IMR-90 (cell line): ENCODE results near the gene RELCH. TPM values are rescaled to one million over a fixed set of nuclear protein-coding genes. Genes with fewer than 3 reads are reported as not detected.

Source experiments
- ATAC-seq: fragments of 200-7000 bp; cut with Tn5 transposase; 2 replicates; pipeline ENCODE4 v1.9.1; 2020; ENCODE audit warnings: low read depth, mild to moderate bottlenecking, moderate library complexity
- BruUV-seq: library from RNA; stranded (reverse); fragments of 400-500 nt; replicated peaks from 2 replicates; lab custom pipeline; 2021; lab: Mats Ljungman, UMichigan
- CTCF ChIA-PET: fragments of 300-600 bp; formaldehyde crosslinking; extraction: SDS; loops from one replicate; lab custom pipeline; 2021; ENCODE audit warnings: antibody characterized with exemption; lab: Yijun Ruan, JAX
- POLR2A ChIA-PET: fragments of 300-600 bp; sonication (Branson Sonifier 250); formaldehyde crosslinking; loops from one replicate; lab custom pipeline; 2022; ENCODE audit warnings: antibody characterized with exemption; ENCODE audit not compliant: unreplicated experiment; lab: Charles Lee
- DNase-seq: peaks from one replicate; pipeline ENCODE4 v3.0.0; 2013
- H2AFZ ChIP-seq: replicated peaks from 2 replicates; pipeline ENCODE3; 2013; ENCODE audit warnings: low read length, mild to moderate bottlenecking; ENCODE audit not compliant: poor library complexity
- H2AK5ac ChIP-seq: 2 replicates; pipeline ENCODE4 v1.6.1; 2013; ENCODE audit warnings: low read depth, low read length, inconsistent platforms
- H2AK9ac ChIP-seq: replicated peaks from 2 replicates; pipeline ENCODE3; 2013; ENCODE audit warnings: mild to moderate bottlenecking, low read depth, low read length, moderate library complexity; ENCODE audit not compliant: poor library complexity
- H2BK120ac ChIP-seq: 2 replicates; pipeline ENCODE4 v1.6.1; 2013; ENCODE audit warnings: low read depth, low read length, inconsistent platforms
- H2BK15ac ChIP-seq: 3 replicates; pipeline ENCODE4 v1.6.1; 2013; ENCODE audit warnings: low read depth, low read length, inconsistent platforms
- H2BK20ac ChIP-seq: 2 replicates; pipeline ENCODE4 v1.6.1; 2013; ENCODE audit warnings: low read depth, mild to moderate bottlenecking, inconsistent platforms, low read length, moderate library complexity
- H2BK5ac ChIP-seq: 2 replicates; pipeline ENCODE4 v1.6.1; 2013; ENCODE audit warnings: mild to moderate bottlenecking, low read depth, low read length, inconsistent platforms; ENCODE audit not compliant: poor library complexity, severe bottlenecking
- H3K14ac ChIP-seq: replicated peaks from 2 replicates; pipeline ENCODE4 v1.6.1; 2013; ENCODE audit warnings: low read depth, low read length, inconsistent platforms
- H3K18ac ChIP-seq: 2 replicates; pipeline ENCODE4 v1.6.1; 2013; ENCODE audit warnings: low read depth, low read length, control low read depth
- H3K23ac ChIP-seq: 2 replicates; pipeline ENCODE4 v1.6.1; 2013; ENCODE audit warnings: low read depth, low read length, inconsistent platforms
- H3K27ac ChIP-seq: 2 replicates; pipeline ENCODE4 v1.5.1; 2013; ENCODE audit warnings: mild to moderate bottlenecking, control low read depth, low read length; ENCODE audit not compliant: insufficient read depth
- H3K27me3 ChIP-seq: 2 replicates; pipeline ENCODE4 v1.6.1; 2013; ENCODE audit warnings: low read length; ENCODE audit not compliant: control insufficient read depth, insufficient read depth
- H3K36me3 ChIP-seq: 2 replicates; pipeline ENCODE4 v1.6.1; 2013; ENCODE audit warnings: low read length, mixed read lengths; ENCODE audit not compliant: control insufficient read depth, insufficient read depth
- H3K4ac ChIP-seq: 2 replicates; pipeline ENCODE4 v1.6.1; 2013; ENCODE audit warnings: low read depth, low read length, inconsistent platforms
- H3K4me1 ChIP-seq: 2 replicates; pipeline ENCODE4 v1.6.1; 2013; ENCODE audit warnings: low read length, mixed read lengths; ENCODE audit not compliant: control insufficient read depth, insufficient read depth
- H3K4me2 ChIP-seq: 2 replicates; pipeline ENCODE4 v1.6.1; 2013; ENCODE audit warnings: low read depth, mild to moderate bottlenecking, control low read depth, low read length, moderate library complexity
- H3K4me3 ChIP-seq: 2 replicates; pipeline ENCODE4 v1.5.1; 2013; ENCODE audit warnings: low read depth, mild to moderate bottlenecking, control low read depth, low read length, moderate library complexity; ENCODE audit not compliant: insufficient read depth
- H3K56ac ChIP-seq: 2 replicates; pipeline ENCODE4 v1.6.1; 2013; ENCODE audit warnings: low read length, inconsistent platforms; ENCODE audit not compliant: insufficient read depth; ENCODE audit errors: extremely low read depth
- H3K79me1 ChIP-seq, 2 experiments: 2 replicates each; pipeline ENCODE4 v1.6.1; 2013; ENCODE audit warnings: low read length in 2 of 2, inconsistent platforms in 1 of 2, low read depth in 1 of 2
- H3K9ac ChIP-seq: 2 replicates; pipeline ENCODE4 v1.6.1; 2013; ENCODE audit warnings: low read depth, low read length, control low read depth
- H3K9me1 ChIP-seq: 2 replicates; pipeline ENCODE4 v1.6.1; 2013; ENCODE audit warnings: low read length, inconsistent platforms; ENCODE audit not compliant: insufficient read depth
- H3K9me3 ChIP-seq: 2 replicates; pipeline ENCODE4 v1.6.1; 2013; ENCODE audit warnings: low read length; ENCODE audit not compliant: control insufficient read depth, insufficient read depth
- H4K20me1 ChIP-seq: 2 replicates; pipeline ENCODE4 v1.6.1; 2013; ENCODE audit warnings: low read length, inconsistent platforms; ENCODE audit not compliant: insufficient read depth
- H4K5ac ChIP-seq: 2 replicates; pipeline ENCODE4 v1.6.1; 2013; ENCODE audit warnings: mild to moderate bottlenecking, low read depth, low read length, control low read depth
- H4K8ac ChIP-seq, 2 experiments: 2 replicates each; pipeline ENCODE4 v1.6.1; 2013; ENCODE audit warnings: low read depth in 2 of 2, low read length in 2 of 2, control low read depth in 1 of 2, inconsistent platforms in 1 of 2
- H4K91ac ChIP-seq: 2 replicates; pipeline ENCODE4 v1.6.1; 2013; ENCODE audit warnings: low read depth, low read length, inconsistent platforms; ENCODE audit not compliant: insufficient read depth
- BHLHE40 ChIP-seq: fragments of 150-350 bp; IDR thresholded peaks from 2 replicates; pipeline ENCODE4 v1.6.1; 2016; ENCODE audit warnings: mild to moderate bottlenecking, low read depth, low read length
- CEBPB ChIP-seq: IDR thresholded peaks from 2 replicates; pipeline ENCODE4 v1.6.1; 2012; ENCODE audit warnings: low read depth, low read length, improper control_type of control experiment
- CHD1 ChIP-seq: IDR thresholded peaks from 2 replicates; pipeline ENCODE4 v1.6.1; 2012; ENCODE audit warnings: low read depth, low read length, improper control_type of control experiment
- FOS ChIP-seq: fragments of 150-350 bp; IDR thresholded peaks from 2 replicates; pipeline ENCODE4 v1.6.1; 2016; ENCODE audit warnings: low read depth, low read length
- MAFK ChIP-seq: IDR thresholded peaks from 2 replicates; pipeline ENCODE4 v1.6.1; 2012; ENCODE audit warnings: low read depth, low read length, improper control_type of control experiment
- MAZ ChIP-seq: IDR thresholded peaks from 2 replicates; pipeline ENCODE4 v1.6.1; 2012; ENCODE audit warnings: low read depth, mild to moderate bottlenecking, low read length, improper control_type of control experiment, moderate library complexity, borderline replicate concordance
- MXI1 ChIP-seq: IDR thresholded peaks from 2 replicates; pipeline ENCODE4 v1.6.1; 2012; ENCODE audit warnings: low read depth, mild to moderate bottlenecking, low read length, moderate library complexity, borderline replicate concordance
- NFE2L2 ChIP-seq: fragments of 150-350 bp; IDR thresholded peaks from 2 replicates; pipeline ENCODE4 v1.6.1; 2016; ENCODE audit warnings: low read depth, mild to moderate bottlenecking, low read length
- POLR2A ChIP-seq: IDR thresholded peaks from 2 replicates; pipeline ENCODE4 v1.6.1; 2012; ENCODE audit warnings: mild to moderate bottlenecking, low read depth, low read length
- RAD21 ChIP-seq: IDR thresholded peaks from 2 replicates; pipeline ENCODE4 v1.6.1; 2012; ENCODE audit warnings: low read length, improper control_type of control experiment
- RCOR1 ChIP-seq: IDR thresholded peaks from 2 replicates; pipeline ENCODE4 v1.6.1; 2012; ENCODE audit warnings: mild to moderate bottlenecking, low read length, improper control_type of control experiment; ENCODE audit not compliant: insufficient replicate concordance
- RFX5 ChIP-seq: IDR thresholded peaks from 2 replicates; pipeline ENCODE4 v1.8.0; 2012; ENCODE audit warnings: low read depth, mild to moderate bottlenecking, low read length, moderate library complexity
- SMC3 ChIP-seq: fragments of 150-350 bp; IDR thresholded peaks from 2 replicates; pipeline ENCODE4 v1.6.1; 2016; ENCODE audit warnings: low read depth, mild to moderate bottlenecking, antibody characterized with exemption, low read length, moderate library complexity
- WGBS, 2 experiments: methylation state at CpG; one replicate each; pipeline versions ENCODE4 v1.1.5 to v1.1.7; 2013; ENCODE audit warnings: missing lambda C conversion rate in 2 of 2; ENCODE audit not compliant: insufficient read length in 1 of 2; ENCODE audit errors: extremely low coverage in 2 of 2; 5-methylcytosine and 5-hydroxymethylcytosine counted together
- dilution Hi-C: fragments of 300-500 bp; cut with HindIII; formaldehyde crosslinking; loops from one replicate; pipeline ENCODE4 v1.14.3; 2018; ENCODE audit warnings: low sequenced_read_pairs; ENCODE audit not compliant: unreplicated experiment
- in situ Hi-C: fragments of 300-500 bp; cut with MboI; formaldehyde crosslinking; loops from 3 replicates; pipeline ENCODE4 v1.14.3; 2019; ENCODE audit warnings: low sequenced_read_pairs, inconsistent platforms, mixed read lengths
- intact Hi-C: fragments of 100-400 bp; cut with micrococcal nuclease; formaldehyde crosslinking; loops from 2 replicates; pipeline ENCODE4 v1.10.0; 2022
- polyA plus RNA-seq, 3 experiments: library from polyadenylated mRNA; depleted of rRNA; stranded (reverse); fragments of >200 nt; gene quantifications; 2 replicates each; pipeline ENCODE4 v1.2.3, GENCODE V29; 2012; ENCODE audit warnings: low replicate concordance in 1 of 3
- total RNA-seq: library from RNA; depleted of rRNA; stranded (reverse); fragments of >200 nt; gene quantifications from 2 replicates; pipeline ENCODE4 v1.2.3, GENCODE V29; 2012
- TF ChIP-seq, protein P1 (sequence below): fragments of 150-350 bp; IDR thresholded peaks from 2 replicates; pipeline ENCODE4 v1.6.1; 2016; ENCODE audit warnings: low read depth, mild to moderate bottlenecking, low read length, moderate library complexity, borderline replicate concordance
- TF ChIP-seq, protein P2 (sequence below): conservative IDR thresholded peaks from 2 replicates; pipeline ENCODE4 v1.5.1; 2012; ENCODE audit warnings: mild to moderate bottlenecking, low read depth, low read length, improper control_type of control experiment
- TF ChIP-seq, protein P3 (sequence below): fragments of 150-350 bp; IDR thresholded peaks from 2 replicates; pipeline ENCODE4 v1.6.1; 2017; ENCODE audit warnings: mild to moderate bottlenecking, antibody characterized with exemption, low read length, low read depth

RELCH gene
- total and polyA plus RNA-seq, 2 of the 4 experiments (the other 2 are of a cell fraction): 14.4 to 52.5 TPM

DNA sequence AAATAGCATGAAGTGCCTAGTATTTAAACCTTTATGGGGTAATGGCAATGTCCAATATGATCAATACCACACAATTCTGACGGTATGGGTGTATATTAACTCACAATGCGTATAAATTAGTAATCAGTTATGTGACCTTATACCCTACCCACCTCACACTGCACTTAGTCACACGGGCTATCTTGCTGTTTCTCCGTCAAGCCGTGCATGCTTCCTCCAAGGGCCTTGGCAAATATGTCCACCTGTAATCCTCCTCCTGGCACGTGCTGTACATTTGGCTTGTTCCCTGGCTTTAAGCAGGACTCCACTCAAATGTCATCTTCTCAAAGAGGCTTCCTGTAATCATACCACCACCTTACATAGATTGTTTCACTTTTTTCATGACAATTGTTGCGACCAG, 150.3 kb downstream of the RELCH start:
- no peak overlapping the region for H4K91ac ChIP-seq
- DNase-seq (no peak), ATAC-seq (no peak)
- H3K4me3 ChIP-seq: no peak overlapping the region
- no peak overlapping the region for H3K4ac ChIP-seq
- TF ChIP-seq RAD21 (no peak), MAZ (no peak), MAFK (no peak), NFE2L2 (no peak), BHLHE40 (no peak), FOS (no peak), SMC3 (no peak), POLR2A (no peak), RCOR1 (no peak), MXI1 (no peak), RFX5 (no peak), CEBPB (no peak), CHD1 (no peak)
- TF ChIP-seq, protein P1, sequence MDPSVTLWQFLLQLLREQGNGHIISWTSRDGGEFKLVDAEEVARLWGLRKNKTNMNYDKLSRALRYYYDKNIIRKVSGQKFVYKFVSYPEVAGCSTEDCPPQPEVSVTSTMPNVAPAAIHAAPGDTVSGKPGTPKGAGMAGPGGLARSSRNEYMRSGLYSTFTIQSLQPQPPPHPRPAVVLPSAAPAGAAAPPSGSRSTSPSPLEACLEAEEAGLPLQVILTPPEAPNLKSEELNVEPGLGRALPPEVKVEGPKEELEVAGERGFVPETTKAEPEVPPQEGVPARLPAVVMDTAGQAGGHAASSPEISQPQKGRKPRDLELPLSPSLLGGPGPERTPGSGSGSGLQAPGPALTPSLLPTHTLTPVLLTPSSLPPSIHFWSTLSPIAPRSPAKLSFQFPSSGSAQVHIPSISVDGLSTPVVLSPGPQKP: no peak
- TF ChIP-seq, protein P2, sequence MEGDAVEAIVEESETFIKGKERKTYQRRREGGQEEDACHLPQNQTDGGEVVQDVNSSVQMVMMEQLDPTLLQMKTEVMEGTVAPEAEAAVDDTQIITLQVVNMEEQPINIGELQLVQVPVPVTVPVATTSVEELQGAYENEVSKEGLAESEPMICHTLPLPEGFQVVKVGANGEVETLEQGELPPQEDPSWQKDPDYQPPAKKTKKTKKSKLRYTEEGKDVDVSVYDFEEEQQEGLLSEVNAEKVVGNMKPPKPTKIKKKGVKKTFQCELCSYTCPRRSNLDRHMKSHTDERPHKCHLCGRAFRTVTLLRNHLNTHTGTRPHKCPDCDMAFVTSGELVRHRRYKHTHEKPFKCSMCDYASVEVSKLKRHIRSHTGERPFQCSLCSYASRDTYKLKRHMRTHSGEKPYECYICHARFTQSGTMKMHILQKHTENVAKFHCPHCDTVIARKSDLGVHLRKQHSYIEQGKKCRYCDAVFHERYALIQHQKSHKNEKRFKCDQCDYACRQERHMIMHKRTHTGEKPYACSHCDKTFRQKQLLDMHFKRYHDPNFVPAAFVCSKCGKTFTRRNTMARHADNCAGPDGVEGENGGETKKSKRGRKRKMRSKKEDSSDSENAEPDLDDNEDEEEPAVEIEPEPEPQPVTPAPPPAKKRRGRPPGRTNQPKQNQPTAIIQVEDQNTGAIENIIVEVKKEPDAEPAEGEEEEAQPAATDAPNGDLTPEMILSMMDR: no peak
- TF ChIP-seq, protein P3, sequence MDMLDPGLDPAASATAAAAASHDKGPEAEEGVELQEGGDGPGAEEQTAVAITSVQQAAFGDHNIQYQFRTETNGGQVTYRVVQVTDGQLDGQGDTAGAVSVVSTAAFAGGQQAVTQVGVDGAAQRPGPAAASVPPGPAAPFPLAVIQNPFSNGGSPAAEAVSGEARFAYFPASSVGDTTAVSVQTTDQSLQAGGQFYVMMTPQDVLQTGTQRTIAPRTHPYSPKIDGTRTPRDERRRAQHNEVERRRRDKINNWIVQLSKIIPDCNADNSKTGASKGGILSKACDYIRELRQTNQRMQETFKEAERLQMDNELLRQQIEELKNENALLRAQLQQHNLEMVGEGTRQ: no peak
- H2AK9ac ChIP-seq: no peak overlapping the region
- H3K56ac ChIP-seq: no peak overlapping the region
- H2AK5ac ChIP-seq: no peak overlapping the region
- H3K23ac ChIP-seq: no peak overlapping the region
- no peak overlapping the region for H2AFZ ChIP-seq
- H2BK20ac ChIP-seq: no peak overlapping the region
- no peak overlapping the region for H3K27ac ChIP-seq
- ChIA-PET POLR2A (no interaction called here), CTCF (no interaction called here)
- no peak overlapping the region for H3K9ac ChIP-seq
- no peaks in the 10 kb centered on the region for H3K9me3 ChIP-seq
- H3K79me1 ChIP-seq: no peaks in the 10 kb centered on the region
- H3K9me1 ChIP-seq: peaks cover 3% of the 10 kb centered on the region; the same call in 1 of the 2 replicates
- no peaks in the 10 kb centered on the region for H3K36me3 ChIP-seq
- dilution Hi-C loops: no loop called here
- H4K5ac ChIP-seq: no peak overlapping the region
- no peak overlapping the region for H2BK15ac ChIP-seq
- no peaks in the 10 kb centered on the region; the same call in 1 of the 2 replicates for H4K20me1 ChIP-seq
- intact Hi-C loops: no loop called here
- no peak overlapping the region for H2BK5ac ChIP-seq
- no peak overlapping the region for H4K8ac ChIP-seq
- H2BK120ac ChIP-seq: no peak overlapping the region
- in situ Hi-C loops: no loop called here
- peaks cover 31% of the 10 kb centered on the region for H3K27me3 ChIP-seq
- H3K14ac ChIP-seq: no peak overlapping the region
- H3K4me2 ChIP-seq: no peak overlapping the region
- H3K18ac ChIP-seq: no peak overlapping the region
- no TSS peak for BruUV-seq
- H3K4me1 ChIP-seq: peaks cover 4% of the 10 kb centered on the region
- 73% methylated on average over 5 of the region's 7 CpGs; no CpG with 5 or more reads in 1 of the 2 experiments for WGBS, 2 experiments
